Nucleus accumbens (tissue), 56 donors: ENCODE results near the gene CELF6.

Experiments
- DNase-seq, 56 donors: peaks; one replicate each; lab custom pipeline; 2025; lab: John Stamatoyannopoulos, UW

Gene CELF6

GRCh38 chr15:72272997-72273352 lies 47.0 kb downstream of the CELF6 start:
- no peak for DNase-seq

- peak; percentile 86 to 99 (median 98) for DNase-seq
Measured at GRCh38 chr15:72272213-72272996, 47.6 kb downstream of the CELF6 start, which contains the start of gene PARP6. TSS of gene PARP6 (minus strand) at chr15:72272554. CDS start at chr15:72267477, 5,077 bp downstream.

GRCh38 chr15:72271895-72272212 lies 48.1 kb downstream of the CELF6 start:
- peak in 1 of 56 donors; percentile 26 for DNase-seq

GRCh38 chr15:72271221-72271620 lies 48.7 kb downstream of the CELF6 start:
- no peak for DNase-seq

- no peak for DNase-seq
Measured at GRCh38 chr15:72269739-72270138, 50.2 kb downstream of the CELF6 start.

GRCh38 chr15:72265031-72265430 lies 54.9 kb downstream of the CELF6 start:
- DNase-seq = no peak

- no peak for DNase-seq
Measured at GRCh38 chr15:72252663-72253299, 67.2 kb downstream of the CELF6 start.

- DNase-seq = no peak
Measured at GRCh38 chr15:72249142-72249810, 70.7 kb downstream of the CELF6 start.

GRCh38 chr15:72248514-72248913 lies 71.4 kb downstream of the CELF6 start:
- no peak for DNase-seq

GRCh38 chr15:72242775-72243370 lies 77.1 kb downstream of the CELF6 start:
- no peak for DNase-seq

- no peak for DNase-seq
Measured at GRCh38 chr15:72239652-72240051, 80.3 kb downstream of the CELF6 start.

- no peak for DNase-seq
Measured at GRCh38 chr15:72238586-72238985, 81.4 kb downstream of the CELF6 start.

- no peak for DNase-seq
Measured at GRCh38 chr15:72237853-72238224, 82.1 kb downstream of the CELF6 start.

- peak in 8 of 56 donors; percentile 3 to 40 (median 6) for DNase-seq
Measured at GRCh38 chr15:72237029-72237852, 82.7 kb downstream of the CELF6 start.

GRCh38 chr15:72236381-72237003 lies 83.5 kb downstream of the CELF6 start:
- no peak for DNase-seq

- no peak for DNase-seq
Measured at GRCh38 chr15:72235298-72235697, 84.7 kb downstream of the CELF6 start.
